GM18868 (cell line): Measurements from ENCODE around the gene CDC42BPA.

Source experiments
- ATAC-seq: cut with Tn5 transposase; IDR thresholded peaks from one replicate; pipeline ENCODE4 v1.9.1; 2021; ENCODE audit warnings: mild to moderate bottlenecking, moderate library complexity; ENCODE audit not compliant: unreplicated experiment

CDC42BPA gene

DNA sequence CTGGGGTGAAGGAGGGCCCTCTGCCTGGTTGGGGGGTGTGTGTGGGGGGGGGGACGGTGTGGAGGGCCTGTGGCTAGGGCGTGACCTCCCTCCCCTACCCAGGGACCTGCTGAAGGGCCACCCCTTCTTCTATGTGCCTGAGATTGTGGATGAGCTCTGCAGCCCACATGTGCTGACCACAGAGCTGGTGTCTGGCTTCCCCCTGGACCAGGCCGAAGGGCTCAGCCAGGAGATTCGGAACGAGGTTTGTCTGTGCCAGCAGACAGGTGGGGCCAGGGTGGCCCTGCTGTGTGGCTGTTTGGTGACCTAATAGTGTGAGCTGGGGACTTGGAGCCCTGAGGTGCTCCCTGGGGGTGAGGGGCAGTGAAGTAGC, 334.3 kb downstream of the CDC42BPA start:
- no peak for ATAC-seq

DNA sequence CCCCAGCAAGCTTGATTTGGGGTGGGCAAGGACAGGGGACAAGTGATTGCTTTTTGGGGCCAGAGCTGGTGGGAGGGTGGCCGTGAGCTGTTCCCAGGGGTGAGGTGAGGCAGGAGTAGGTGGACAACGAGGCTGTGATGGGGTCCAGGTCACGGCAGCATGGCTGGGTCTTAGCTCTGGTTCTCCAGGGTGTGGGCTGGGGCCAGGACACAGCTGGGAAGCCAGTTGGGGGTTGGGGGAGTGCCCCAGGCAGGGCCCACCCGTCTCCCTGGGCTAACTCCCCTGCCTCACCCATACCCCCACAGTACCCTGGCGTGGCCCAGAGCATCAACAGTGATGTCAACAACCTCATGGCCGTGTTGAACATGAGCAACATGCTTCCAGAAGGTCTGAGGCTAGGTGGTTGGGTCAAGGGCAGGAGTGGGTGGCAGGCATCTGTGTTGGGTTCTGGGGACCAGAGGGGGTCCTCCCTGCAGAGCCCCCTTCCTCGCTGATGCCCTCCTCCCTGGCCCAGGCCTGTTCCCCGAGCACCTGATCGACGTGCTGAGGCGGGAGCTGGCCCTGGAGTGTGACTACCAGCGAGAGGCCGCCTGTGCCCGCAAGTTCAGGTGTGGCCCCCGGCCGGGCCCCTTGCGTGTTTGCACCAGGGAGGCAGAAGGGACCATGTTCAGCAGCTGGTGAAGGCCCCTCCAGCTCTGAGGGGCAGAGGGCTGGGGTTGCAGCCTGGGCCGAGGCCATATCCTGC, 334.9 kb downstream of the CDC42BPA start:
- ATAC-seq, result no peak

DNA sequence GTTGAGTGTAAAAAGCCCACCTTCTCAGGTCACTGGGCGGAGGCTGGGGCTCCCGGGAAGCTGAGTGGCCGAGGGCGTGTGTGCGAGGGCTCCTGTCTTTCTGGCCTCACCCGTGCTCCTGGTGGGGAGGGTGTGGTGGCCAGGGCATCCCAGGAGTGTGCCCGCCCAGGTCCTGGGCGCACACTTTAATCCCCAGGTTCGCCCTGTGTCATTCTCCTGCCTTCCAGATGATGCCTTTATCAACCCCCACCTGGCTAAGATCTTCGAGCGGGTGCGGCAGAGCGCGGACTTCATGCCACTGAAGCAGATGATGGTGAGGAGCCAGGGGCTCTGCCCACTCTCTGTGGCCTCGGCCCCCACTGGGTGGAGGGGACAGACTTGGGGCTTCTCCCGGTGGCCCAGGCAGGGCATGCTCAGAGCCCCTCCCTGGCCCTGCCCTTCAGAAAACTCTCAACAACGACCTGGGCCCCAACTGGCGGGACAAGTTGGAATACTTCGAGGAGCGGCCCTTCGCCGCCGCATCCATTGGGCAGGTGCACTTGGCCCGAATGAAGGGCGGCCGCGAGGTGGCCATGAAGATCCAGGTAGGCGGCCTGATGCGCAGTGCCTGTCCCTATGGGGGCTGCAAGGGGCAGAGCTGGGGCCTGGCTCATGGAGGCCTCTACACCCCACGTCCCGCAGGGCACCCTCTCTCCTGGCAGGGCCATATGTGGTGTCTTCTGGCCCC, 335.7 kb downstream of the CDC42BPA start:
- ATAC-seq, result no peak

DNA sequence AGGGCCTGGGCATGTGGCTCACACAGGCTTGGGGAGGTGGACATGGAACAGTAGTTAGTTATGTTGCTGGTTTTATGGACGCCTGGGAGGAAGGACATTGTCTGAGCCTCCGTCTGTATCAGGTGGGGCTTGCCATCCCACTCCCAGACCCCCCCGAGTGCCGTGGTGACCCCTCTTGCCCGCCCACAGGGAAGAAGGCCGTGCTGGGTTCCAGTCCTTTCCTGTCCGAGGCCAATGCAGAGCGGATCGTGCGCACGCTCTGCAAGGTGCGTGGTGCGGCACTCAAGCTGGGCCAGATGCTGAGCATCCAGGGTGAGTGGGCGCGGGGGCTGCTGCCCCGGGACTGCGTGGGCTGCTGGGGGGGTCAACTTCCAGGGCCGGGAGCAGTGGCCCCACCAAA, 336.5 kb downstream of the CDC42BPA start:
- ATAC-seq, result no peak

DNA sequence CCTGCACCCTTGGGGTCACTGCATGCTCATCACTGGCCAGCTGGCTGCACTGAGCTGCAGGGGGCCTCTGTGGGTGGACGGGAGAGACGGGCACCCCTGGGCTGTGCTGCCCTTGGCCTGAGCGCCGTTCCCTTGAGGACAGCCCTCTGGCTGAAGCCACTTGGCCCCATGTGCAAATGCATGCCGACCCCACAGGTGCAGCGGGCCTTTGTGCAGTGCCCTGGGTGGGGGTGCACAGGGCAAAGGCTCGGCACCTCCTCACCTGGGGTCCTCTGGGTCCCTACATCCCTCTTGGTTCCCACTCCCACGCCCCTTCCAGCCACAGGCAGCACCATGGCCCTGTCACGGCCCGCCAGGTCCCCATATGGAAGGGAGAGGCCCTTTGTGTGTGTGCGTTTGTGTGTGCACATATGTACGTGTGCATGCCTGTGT, 336.9 kb downstream of the CDC42BPA start:
- ATAC-seq, result no peak

DNA sequence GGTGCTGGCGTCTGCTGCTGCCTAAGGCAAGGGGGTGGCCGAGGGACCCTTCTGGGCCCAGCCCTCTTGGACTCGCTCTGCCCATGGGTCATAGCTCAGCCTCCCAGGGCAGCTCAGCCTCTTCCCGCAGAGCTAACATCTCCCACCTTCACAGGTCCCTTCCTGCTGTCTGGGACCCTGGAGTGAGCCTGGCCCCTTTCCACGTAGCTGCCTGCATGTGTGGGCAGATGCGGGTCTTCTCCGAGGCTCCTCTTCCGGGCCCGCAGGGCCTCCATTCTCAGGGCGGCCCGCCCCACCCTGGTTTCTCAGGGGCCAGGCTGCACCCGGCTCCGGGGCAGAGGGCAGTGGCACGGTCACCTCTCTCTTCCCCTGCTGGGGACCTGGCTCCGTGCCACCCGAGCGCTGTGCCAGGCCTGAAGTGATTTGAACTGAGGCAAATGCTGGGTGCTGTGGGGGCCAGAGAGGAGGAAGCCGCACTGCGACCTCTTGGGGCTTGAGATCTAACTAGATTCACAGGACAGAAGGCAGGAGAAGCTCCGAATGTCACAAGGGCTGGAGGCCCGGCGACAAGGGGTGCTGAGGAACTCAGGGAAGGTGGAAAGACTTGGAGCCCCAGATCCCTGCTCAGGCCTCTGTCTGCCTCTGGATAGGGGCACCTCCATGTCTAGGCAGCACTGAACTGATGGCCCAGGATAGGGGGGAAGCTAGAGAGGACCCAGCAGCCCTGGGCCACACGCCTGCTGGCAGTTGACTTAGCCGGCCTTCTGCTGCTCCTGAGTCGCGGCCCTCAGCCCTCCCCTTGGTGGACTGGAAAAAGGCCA, 337.5 kb downstream of the CDC42BPA start:
- ATAC-seq, result no peak

DNA sequence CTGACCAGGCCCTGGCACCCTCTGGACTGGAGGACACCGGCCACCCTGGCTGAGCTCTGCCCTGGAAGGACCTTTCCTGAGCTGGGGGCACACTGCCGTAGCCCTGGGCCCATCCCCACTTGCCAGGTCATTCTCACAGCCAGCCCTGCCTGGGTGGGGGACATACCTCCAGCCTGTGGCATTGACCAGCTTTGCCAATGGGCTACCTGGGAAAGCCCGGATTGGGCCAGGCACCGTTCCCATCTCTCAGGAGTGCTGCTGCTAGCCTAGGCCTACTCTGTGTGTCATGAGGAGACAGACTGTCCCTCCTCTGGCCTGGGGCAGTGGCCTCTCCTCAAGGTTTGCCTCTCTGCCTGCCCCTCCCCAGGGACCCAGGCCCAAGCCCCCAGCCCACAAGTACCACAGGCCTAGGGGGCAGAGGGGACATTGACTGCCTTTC, 338.2 kb downstream of the CDC42BPA start:
- no peak for ATAC-seq

DNA sequence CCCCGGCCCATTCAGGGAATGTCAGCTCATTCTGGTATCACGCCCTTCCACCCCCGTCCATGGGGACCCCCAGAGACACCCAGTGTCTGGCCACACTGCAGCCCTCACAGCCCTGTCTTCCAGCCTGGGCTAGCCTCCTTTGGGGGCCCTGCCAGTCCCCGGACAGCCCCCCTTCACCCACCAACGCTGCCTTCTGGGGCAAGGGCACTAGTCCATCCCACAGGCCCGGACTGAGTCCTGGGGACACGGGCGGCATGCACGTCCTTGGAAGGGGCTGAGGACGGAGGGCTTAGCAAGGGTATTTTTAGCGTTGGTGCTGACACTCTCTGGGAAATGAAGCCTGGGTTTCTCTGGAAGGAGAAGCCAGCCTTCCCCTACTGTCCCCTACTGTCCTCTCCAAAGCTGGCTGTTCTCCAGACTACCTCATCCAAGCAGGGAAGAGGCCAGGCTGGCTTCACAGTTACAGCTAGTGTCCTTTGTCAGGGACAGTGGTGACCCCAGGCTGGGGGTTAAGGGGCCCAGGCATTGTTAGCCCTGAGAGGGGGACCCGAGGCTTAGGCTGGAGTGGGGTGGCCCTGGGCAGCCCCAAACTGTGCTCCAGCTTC, 338.7 kb downstream of the CDC42BPA start:
- ATAC-seq, result no peak

DNA sequence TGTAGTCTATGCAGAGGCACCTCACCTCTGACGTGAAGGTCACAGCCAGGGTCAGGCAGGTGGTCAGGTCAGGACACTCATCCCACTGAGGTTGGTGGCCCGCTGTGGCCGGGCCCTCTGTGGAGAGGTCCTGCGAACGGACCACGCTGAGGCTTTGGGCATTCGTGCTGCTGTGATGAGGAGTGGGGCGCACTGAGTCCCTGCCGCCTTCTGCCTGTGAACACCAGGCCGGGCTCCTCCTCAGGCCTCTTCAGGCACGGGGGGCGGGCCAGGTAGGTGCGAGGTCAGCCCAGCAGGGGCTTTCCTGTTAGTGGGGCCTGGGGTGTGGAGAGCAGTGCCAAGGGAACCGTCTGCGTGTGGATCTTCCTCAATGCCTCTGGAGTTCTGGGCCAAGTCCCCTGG, 339.2 kb downstream of the CDC42BPA start:
- no peak for ATAC-seq

DNA sequence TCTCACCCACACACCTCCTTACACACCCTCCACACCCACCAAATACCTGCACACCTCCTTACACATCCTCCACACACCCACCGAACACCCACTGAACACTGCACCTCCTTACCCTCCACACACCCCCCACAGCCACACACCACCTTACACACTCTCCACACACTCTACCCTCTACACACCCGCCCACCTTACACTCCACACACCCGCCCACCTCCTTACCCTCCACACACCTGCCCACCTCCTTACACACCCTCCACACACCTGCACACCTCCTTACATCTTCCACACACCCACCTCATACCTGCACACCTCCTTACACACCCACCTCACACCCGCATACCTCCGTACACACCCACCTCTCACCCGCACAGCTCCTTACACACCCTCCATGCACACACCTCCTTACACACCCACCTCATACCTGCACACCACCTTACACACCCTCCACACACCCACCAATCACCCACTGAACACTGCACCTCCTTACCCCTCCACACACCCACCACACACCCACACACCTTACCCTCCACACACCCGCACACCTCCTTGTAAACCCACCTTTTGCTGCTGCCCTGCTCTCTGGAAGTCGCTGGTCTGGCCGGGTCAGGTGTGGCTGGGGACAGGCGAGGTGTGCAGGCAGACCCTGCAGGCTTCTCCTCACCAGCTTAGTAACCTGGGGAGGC, 339.7 kb downstream of the CDC42BPA start:
- no peak for ATAC-seq

DNA sequence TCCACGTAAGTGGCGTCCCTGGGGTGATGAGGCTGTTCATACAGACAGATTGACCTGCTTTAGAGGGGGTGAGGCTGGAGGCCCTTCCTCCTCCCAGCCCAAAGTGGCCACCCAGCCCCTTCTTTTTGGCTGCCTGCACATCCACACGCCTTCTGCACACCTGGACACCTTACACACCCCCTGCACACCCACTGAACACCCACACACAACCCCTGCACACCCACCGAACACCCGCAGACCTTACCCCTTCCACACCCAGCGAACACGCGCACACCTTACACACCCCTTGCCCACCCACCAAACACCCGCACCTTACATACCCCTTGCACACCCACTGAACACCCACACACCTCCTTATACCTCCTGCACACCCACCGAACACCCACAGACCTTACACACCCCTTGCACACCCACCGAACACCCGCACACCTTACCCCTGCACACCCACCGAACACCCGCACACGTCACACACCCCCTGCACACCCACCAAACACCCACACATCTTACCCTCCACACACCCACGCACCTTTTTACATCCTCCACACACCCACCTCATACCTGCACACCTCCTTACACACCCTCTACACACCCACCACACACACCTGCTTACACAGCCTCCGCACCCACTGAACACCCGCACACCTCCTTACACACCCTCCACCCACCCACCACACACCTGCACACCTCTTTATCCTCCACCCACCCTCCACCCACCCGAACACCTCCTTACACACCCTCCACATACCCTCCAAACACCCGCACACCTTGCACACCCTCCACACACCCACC, 340.5 kb downstream of the CDC42BPA start:
- no peak for ATAC-seq

DNA sequence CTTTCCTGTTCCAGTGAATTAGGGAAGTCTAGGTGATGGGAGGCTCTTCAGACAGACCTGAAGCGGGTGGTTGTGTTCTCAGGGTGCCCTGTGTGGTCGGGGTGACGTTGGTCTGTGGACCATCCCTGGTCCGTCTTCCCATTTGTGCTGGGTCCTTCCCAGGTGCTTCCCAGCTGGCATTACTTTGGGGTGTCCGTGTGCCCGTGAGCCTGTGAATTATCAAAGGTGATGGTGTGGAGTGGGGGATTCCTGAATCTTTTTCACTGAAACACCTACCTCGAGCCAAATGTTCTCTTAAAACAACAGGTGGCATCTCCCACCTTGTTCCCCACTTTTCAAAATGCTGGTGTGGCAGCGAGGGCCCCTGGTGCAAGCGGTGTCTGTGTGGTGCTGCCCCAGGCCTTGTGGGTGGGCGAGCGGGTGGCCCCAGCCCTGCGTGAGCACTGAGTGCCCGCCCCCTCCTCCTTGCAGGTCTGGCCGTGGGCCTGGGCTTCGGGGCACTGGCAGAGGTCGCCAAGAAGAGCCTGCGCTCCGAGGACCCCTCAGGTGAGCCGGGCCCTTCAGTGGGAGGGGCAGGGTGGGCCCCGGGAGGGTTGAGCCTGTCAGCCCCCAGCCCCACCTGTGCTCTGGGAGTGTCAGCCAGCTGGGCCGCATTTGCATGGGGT, 341.2 kb downstream of the CDC42BPA start:
- ATAC-seq, result no peak

DNA sequence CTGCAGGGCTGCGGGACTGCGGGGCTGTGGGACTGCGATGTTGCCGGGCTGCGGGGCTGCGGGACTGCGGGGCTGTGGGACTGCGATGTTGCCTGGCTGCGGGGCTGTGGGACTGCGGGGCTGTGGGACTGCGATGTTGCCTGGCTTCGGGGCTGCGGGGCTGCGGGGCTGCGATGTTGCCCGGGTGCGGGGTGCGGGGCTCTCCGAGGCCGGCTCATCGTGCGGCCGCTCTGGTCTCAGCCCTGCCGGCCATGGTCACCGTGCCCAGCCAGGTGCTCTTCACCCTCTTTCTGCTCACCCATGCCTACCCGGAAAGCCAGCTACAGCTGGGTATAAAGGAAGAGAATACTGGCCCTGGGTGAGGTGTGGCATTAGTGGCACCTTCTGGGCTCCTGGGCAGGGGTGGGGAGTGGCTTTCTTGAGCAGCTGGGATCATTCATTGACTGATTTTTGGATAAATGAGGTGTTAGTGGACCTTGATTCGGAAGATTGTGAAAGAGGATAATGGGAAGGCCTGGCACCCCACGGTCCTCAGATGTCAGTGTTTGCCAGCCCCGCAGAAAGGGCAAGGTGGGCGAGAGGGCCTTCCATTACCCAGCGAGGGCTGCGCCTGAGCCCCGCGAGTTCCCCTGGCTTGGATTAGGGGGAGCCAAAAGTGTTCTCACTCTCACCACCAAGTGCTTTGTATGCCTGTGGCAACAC, 341.9 kb downstream of the CDC42BPA start:
- ATAC-seq, result no peak

DNA sequence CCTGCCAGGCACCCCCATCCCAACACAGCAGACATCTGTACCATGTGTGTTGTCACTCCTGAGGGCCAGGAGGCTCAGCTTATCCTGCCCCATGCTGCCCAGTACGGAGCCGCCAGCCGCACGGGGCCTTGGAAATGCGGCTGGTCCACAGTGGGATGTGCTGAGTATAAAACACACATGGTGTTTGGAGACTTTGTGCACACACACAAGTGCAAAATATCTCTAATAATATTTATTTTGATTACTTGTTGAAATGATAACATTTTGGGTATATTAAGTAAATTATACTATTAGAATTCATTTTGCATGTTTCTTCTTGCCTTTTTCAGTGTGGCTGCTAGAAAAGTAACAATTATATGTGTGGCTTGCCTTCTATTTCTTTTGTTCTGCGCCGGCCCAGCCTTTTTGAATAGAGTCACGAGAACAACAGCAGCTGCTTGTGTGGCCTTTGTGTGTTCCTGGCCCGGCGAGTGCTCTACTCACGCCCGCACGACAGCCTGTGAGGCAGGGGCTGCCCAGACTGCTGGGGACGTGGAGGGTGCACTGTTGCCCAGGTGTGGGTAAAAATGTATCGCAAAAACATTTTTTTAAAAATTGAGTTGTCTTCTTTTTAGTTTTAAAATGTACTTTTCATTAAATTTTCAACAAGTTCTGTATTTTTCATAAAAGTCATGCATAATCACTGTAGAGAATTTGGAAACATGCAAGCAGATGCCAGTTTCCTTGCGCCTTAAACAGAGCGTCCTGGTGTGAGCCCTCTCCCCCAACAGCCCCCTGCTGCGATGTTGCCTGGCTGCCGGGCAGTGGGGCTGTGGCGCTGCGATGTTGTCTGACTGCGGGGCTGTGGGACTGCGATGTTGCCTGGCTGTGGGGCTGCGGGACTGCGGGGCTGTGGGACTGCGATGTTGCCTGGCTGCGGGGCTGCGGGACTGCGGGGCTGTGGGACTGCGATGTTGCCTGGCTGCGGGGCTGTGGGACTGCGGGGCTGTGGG, 342.7 kb downstream of the CDC42BPA start:
- no peak for ATAC-seq

DNA sequence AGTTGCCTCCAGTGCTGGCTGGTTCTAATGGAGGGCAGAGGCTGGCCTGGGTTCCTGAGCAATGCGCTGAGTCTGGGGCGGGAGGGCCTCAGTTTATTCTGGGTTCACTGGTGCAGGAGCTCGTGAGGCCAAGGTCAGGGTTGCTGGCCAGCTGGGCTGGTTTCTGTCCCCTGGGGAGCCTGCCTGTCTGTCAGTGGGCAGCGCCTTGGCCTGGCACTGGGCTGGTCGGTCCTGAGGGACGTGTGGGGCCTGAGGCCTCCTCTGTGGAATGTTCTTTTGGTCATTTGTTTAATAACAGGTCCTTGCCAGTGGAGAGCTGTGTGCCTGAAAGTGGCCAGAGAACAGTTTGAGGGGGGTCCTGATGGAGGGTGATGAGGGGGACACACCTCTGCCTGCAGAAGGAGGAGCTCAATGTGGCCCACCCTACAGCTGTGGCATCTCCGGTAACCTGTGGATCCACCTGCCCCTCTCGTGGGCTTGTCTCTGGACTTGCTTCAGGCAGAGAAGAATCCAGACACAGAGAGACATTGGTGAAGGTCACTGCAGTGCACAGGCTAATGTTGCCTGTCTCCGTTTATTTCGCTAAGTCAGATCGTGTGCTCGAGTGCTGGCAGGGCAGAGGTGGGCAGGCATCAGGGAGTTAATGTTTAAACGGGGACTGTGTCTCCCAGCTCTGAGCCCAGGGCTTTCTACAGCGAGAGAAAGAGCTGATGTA, 343.6 kb downstream of the CDC42BPA start:
- ATAC-seq, result no peak

DNA sequence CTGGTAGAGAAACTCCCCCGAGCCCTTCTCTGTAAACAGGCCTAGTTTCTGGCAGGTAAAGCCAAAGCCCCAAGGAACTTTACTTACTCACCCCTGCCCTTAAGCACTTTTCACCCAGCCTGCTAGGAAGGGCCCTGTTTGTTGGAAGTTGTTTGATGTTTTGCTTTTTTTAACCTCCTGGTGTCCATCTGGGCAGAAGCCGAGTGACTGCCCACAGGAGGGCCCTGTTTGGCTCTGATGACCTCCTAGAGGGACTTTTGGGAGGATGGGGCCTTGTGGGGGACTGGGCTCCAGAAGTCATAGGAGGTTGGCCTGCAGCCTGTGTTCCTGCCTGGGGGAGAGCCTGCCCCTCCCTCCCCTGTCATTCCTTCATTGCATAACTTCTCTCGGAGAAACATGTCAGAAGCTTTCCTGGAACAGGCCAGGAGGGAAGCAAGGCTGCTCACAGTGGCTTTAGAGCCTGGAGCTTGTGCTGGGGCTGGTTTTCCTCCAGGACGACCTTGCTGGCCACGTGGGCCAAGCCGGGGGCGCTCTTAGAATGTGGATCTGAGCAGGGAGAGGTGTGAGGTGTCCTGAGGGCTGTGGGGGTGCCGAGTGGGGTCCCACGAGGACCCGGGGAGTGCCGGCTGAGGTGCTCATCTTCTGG, 344.3 kb downstream of the CDC42BPA start:
- no peak for ATAC-seq
